HEK293 (cell line): ENCODE data around the gene ORAI2.

ENCODE experiments used
- YY1 ChIP-seq: fragments of 450-650 bp; formaldehyde crosslinking; IDR thresholded peaks from 2 replicates; pipeline ENCODE4 v1.5.1; 2018; ENCODE audit warnings: missing biosample characterization, missing genetic modification characterization
- ZFP69B ChIP-seq: fragments of 450-650 bp; formaldehyde crosslinking; IDR thresholded peaks from 2 replicates; pipeline ENCODE4 v1.5.1; 2016; ENCODE audit warnings: missing biosample characterization, missing genetic modification characterization
- ZNF792 ChIP-seq: fragments of 450-650 bp; formaldehyde crosslinking; IDR thresholded peaks from 2 replicates; pipeline ENCODE4 v1.5.1; 2016; ENCODE audit warnings: missing biosample characterization, missing genetic modification characterization
- TF ChIP-seq, protein P1 (sequence below): fragments of 450-650 bp; formaldehyde crosslinking; IDR thresholded peaks from 2 replicates; pipeline ENCODE4 v1.5.1; 2016; ENCODE audit warnings: missing biosample characterization, missing genetic modification characterization
- TF ChIP-seq, protein P2 (sequence below): fragments of 450-650 bp; formaldehyde crosslinking; IDR thresholded peaks from 2 replicates; pipeline ENCODE4 v1.5.1; 2016; ENCODE audit warnings: missing biosample characterization, missing genetic modification characterization

DNA sequence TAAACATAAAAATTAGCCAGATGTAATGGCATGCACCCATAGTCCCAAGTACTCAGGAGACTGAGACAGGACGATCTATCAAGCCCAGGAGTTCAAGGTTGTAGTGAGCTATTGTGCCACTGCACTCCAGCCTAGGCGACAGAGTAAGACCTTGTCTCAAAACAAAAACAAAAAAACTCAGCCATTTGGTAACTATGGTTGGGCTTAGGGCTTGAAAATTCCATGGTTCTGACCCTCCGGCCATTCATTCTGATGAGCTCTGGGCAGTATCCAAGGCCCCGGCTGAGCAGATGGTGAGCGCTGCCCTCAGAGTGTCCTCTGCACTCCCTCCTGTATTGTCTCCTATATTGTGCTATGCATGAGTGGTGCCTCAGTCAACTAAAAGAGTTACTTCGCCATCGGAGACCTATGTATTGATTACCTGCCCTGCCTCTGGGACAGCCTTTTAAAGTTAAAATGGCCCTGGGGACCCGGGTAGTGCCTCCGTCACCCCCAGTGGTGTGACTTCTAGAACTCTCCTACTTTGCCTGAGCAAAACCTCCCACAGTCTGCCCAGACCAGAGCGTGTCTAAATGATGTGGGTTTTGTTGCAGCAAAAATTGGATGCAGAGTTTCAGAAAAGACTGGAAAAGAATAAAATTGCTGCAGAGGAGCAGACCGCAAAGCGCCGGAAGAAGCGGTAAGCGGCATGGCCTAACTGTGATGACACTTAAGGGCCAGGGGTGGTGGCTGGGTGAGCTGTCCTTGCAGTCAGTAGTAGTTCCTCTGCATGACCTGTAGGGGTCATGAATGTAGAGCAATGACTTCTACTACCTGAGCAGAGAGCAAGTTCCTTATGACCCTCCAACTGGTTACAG, 29.1 kb upstream of the ORAI2 start:
- TF ChIP-seq ZNF792 (tag by site-specific recombination), result no peak
- TF ChIP-seq, protein P1, sequence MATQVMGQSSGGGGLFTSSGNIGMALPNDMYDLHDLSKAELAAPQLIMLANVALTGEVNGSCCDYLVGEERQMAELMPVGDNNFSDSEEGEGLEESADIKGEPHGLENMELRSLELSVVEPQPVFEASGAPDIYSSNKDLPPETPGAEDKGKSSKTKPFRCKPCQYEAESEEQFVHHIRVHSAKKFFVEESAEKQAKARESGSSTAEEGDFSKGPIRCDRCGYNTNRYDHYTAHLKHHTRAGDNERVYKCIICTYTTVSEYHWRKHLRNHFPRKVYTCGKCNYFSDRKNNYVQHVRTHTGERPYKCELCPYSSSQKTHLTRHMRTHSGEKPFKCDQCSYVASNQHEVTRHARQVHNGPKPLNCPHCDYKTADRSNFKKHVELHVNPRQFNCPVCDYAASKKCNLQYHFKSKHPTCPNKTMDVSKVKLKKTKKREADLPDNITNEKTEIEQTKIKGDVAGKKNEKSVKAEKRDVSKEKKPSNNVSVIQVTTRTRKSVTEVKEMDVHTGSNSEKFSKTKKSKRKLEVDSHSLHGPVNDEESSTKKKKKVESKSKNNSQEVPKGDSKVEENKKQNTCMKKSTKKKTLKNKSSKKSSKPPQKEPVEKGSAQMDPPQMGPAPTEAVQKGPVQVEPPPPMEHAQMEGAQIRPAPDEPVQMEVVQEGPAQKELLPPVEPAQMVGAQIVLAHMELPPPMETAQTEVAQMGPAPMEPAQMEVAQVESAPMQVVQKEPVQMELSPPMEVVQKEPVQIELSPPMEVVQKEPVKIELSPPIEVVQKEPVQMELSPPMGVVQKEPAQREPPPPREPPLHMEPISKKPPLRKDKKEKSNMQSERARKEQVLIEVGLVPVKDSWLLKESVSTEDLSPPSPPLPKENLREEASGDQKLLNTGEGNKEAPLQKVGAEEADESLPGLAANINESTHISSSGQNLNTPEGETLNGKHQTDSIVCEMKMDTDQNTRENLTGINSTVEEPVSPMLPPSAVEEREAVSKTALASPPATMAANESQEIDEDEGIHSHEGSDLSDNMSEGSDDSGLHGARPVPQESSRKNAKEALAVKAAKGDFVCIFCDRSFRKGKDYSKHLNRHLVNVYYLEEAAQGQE (tag by site-specific recombination), result no peak
- TF ChIP-seq ZFP69B (tag by site-specific recombination), result no peak
- no peak for TF ChIP-seq YY1 (tag by site-specific recombination)
- TF ChIP-seq, protein P2, sequence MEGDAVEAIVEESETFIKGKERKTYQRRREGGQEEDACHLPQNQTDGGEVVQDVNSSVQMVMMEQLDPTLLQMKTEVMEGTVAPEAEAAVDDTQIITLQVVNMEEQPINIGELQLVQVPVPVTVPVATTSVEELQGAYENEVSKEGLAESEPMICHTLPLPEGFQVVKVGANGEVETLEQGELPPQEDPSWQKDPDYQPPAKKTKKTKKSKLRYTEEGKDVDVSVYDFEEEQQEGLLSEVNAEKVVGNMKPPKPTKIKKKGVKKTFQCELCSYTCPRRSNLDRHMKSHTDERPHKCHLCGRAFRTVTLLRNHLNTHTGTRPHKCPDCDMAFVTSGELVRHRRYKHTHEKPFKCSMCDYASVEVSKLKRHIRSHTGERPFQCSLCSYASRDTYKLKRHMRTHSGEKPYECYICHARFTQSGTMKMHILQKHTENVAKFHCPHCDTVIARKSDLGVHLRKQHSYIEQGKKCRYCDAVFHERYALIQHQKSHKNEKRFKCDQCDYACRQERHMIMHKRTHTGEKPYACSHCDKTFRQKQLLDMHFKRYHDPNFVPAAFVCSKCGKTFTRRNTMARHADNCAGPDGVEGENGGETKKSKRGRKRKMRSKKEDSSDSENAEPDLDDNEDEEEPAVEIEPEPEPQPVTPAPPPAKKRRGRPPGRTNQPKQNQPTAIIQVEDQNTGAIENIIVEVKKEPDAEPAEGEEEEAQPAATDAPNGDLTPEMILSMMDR, result peak; percentile 63; the same call in 1 of the 2 replicates
